GM19455 (cell line): Measurements from ENCODE around the gene STX8.

ENCODE experiments used
- ATAC-seq: cut with Tn5 transposase; IDR thresholded peaks from one replicate; pipeline ENCODE4 v1.9.1; 2021; ENCODE audit not compliant: unreplicated experiment

The STX8 gene

DNA sequence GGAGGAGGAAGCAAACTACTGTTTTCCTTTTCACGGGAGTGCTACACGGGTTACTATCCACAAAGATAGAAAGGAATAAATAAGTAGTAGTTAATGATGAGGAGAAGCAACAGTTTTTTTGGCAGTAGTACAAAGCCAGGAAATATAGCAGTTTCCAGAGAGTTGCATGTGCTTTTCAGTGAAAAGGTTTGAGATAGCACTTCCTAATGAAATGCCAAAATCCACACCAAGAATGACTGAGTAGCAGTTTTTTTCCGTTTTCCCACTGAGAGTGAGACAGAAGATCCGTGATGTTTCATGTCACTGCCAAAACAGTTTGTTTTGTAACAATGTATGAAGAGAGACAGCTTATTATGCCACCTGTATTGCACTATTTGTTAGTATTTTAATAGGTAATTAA, 129.1 kb downstream of the STX8 start:
- ATAC-seq, result no peak

DNA sequence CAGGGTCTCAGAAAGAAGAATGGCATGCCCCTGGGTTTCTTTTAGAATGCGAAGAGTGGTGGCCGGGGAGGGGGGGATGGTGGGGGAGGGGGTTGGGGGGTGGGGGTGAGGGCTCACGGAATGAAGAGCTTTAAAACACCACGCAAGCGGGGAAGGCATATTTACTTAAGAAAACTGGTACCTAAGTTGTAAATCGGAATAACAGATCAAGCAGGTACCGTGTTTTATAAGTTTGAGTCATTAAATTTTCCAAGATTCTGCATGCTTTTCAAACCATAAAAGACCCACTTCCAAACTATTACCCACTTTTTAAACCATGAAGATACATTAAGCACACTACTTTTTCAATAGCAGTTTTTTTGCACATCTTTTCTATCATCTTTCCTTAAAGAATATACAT, 130.2 kb downstream of the STX8 start:
- no peak for ATAC-seq

GRCh38 chr17:9444687-9445086, 130.9 kb downstream of the STX8 start:
- ATAC-seq, result no peak

GRCh38 chr17:9443811-9444210, 131.8 kb downstream of the STX8 start:
- ATAC-seq, result no peak

- ATAC-seq, result no peak
Observed at GRCh38 chr17:9439851-9440250, 135.8 kb downstream of the STX8 start.

GRCh38 chr17:9436630-9437029, 139.0 kb downstream of the STX8 start:
- ATAC-seq, result no peak

GRCh38 chr17:9435165-9435564, 140.5 kb downstream of the STX8 start:
- ATAC-seq, result no peak

- no peak for ATAC-seq
Observed at GRCh38 chr17:9434642-9435057, 141.0 kb downstream of the STX8 start.

DNA sequence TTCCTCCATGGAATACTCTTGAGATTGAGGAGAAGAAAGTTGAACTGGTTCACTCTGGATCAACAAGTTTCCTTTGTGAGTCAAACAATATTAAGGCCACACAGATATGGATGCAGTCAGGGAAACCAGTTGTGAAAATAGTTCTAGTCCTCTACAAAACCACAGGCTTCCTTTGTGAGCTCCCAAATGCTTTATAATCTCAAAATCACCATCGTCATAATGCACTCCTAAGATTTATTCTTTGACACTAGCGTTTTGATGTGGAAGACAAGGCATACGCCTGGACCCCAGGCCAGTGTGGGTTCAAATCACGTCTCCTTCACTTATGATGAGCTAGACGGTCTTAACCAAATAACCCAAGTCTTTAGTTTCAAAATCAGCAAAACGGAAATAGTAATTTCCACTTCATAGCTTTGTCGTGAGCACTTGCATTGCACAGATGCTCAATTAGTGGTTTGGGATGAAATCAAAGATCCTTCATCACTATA, 142.6 kb downstream of the STX8 start:
- no peak for ATAC-seq

GRCh38 chr17:9432134-9432885, 143.3 kb downstream of the STX8 start:
- no peak for ATAC-seq

GRCh38 chr17:9431620-9432019, 144.0 kb downstream of the STX8 start:
- no peak for ATAC-seq

DNA sequence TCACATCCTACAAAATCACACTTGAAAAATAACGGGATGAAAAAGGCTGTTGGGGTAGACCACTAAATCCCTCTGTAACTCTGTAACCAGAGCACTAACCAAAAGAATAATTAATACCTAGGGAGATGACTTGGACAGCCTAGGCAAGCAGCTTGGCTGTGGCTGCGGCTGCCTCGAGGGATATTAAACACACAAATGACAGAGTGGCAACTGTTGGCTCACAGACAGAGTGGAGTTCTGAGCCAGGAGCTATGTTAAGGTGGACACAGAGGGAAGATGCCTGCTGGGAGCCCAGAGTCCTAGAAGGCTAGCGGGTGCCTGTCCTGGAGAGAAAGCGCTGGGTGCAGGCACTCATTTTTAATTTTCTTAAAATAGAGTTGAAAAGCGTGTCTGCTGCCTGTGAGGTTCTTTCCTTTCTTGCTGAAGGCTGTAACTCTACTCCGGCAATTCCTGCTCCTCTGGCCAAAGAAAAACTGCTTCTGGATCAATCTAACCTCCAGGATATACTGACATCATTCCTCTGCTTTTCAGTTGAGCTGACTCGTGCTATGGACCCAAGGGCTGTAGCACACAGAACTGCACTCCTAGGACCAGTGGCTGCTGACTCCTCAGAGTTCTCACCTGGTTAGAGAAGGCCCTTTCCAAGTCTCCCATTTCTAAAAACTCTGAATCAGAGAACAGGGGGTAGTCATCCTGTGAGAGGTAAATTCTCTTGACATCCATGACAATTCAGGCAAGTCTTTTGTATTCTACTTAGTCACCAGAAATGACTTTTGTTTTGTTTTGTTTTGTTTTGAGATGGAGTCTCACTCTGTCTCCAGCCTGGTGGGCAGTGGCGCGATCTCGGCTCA, 147.9 kb downstream of the STX8 start:
- ATAC-seq, result no peak

- ATAC-seq, result no peak
Observed at GRCh38 chr17:9424071-9424640, 151.5 kb downstream of the STX8 start.

DNA sequence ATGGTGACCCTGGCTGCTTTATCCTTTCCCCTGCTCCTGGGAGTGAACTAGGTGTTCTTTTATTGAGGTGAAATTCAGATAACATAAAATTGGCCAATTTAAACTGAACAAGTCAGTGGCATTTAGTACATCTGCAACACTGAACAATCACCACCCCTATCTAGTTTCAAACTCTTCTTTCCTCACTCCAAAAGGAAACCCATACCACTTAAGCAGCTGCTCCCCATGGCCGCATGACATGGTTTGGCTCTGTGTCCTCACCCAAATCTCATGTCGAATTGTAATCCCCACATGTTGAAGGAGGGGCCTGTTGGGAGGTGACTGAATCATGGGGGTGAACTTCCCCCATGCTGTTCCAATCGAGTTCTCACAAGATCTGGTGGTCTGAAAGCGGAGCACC, 154.1 kb downstream of the STX8 start:
- no peak for ATAC-seq

DNA sequence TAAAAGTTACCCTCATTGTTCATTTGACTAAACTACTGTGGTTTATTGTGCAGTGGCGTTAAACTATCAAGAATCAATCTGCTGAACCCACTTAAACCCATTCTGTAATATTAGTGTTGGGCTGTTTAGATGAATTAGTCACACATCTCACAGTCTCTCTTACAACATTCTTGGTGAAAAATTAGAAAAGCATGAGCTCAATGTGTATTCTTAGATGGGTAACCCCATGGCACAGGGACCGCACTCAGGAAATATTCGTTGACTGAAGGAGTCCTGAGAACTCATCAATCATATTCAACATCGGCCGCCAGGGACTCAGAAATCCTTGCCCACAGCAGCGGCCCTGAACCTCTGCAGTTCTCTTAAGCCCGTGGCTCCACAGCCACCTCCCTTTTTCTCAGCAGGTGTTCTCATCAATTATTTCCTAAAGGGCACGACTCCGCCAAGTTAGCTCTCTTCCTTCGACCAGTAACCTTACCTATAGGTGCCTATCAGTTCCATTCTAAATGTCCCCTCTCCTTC, 155.6 kb downstream of the STX8 start:
- no peak for ATAC-seq

DNA sequence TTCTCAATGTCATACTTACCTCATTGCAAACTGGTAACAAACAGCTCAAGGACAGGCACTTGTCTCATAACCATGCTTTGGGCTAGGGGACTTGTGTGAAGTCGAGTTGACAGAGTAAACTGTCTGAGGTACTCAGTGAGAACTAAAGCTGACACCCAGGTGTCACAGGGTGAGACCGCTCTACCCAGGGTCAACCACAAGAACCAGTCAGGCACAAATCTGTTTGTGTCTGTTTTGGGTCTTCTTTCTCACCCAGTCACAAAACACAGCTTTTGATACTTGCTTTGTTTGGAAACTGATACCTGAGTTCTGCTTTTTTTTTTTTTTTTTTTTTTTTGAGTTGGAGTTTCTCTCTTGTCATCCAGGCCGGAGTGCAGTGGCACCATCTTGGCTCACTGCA, 161.1 kb downstream of the STX8 start:
- peak; percentile 97 for ATAC-seq

- no peak for ATAC-seq
Observed at GRCh38 chr17:9410737-9411136, 164.9 kb downstream of the STX8 start.

DNA sequence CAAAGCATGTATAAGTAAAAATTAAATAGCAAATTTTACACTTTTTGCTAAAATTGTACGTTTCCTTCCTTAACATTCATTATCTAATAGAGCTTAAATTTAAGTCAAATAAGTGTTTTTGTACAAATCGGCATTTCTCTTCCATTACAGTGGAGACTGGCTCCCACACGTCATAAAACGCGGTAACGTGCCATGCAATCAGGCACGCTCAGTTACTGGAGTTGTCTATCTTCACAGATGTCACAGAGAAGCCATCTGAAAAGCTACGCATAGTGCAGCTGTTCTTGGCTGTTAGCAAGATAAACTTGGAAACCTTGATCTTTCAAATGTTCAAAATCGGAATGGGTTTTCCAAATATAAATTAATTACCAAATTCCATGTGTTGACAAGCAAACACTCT, 165.3 kb downstream of the STX8 start:
- no peak for ATAC-seq

GRCh38 chr17:9409878-9410277, 165.7 kb downstream of the STX8 start:
- no peak for ATAC-seq

- no peak for ATAC-seq
Observed at GRCh38 chr17:9408868-9409829, 166.5 kb downstream of the STX8 start.
